PC-3 (cell line): ENCODE results near the gene MOB2.

Experiments used
- CTCF ChIP-seq: fragments of 300-600 bp; sonication (generic); conservative IDR thresholded peaks from 2 replicates; pipeline ENCODE4 v1.5.1; 2017; ENCODE audit warnings: antibody characterized with exemption, low read depth, mild to moderate bottlenecking, low read length
- EZH2 ChIP-seq: fragments of 300-600 bp; sonication (generic); IDR thresholded peaks from one replicate; pipeline ENCODE4 v1.6.1; 2017; ENCODE audit warnings: antibody characterized with exemption, mild to moderate bottlenecking, low read length; ENCODE audit not compliant: unreplicated experiment
- EZH2phosphoT487 ChIP-seq: fragments of 300-600 bp; sonication (generic); IDR thresholded peaks from 2 replicates; pipeline ENCODE4 v1.6.1; 2018; ENCODE audit warnings: mild to moderate bottlenecking, antibody characterized with exemption, low read length, borderline replicate concordance

- TF ChIP-seq EZH2phosphoT487 (no peak), CTCF (0 out of 2 replicates have a peak, but pooled peaks have one; percentile 28), EZH2 (no peak)
Observed at GRCh38 chr11:1482581-1483444, 3.8 kb downstream of the MOB2 start.
